Stimulated activated CD8-positive, alpha-beta memory T cell treated with anti-CD3 and anti-CD28 coated beads, Interleukin-4, amount 100 ng/mL, for 24 hours (primary cell): Measurements from ENCODE around the gene POLR3E.
A peak's percentile ranks its signal among the peaks of the same experiment; 100 is the strongest.

ENCODE experiments used
- DNase-seq: peaks from one replicate; pipeline ENCODE4 v3.0.0-alpha.2; 2020; ENCODE audit warnings: low read depth

Gene POLR3E

DNA sequence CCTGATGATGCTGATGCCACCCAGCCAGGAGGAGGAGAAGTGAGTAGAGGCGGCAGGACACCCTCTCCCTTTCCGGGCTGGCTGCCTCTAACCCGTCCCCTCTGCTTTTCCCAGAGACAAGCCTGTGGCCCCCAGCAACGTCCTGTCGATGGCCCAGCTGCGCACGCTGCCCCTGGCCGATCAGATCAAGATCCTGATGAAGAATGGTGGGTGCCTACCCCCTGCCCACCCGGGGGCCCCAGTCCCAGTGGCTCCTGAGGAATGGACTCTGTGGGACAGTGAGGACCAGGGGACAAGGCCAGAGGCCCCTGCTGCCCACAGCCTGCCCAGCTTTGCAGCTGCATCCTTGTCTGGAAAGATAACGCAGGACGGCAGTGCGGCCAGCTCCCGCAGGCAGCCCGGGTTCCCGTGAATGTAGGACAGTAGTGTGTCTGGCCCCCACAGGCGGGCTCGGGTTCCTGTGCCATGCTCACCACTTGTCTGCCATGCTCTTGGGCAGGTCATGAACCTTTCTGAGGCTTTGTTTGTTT is 19.9 kb downstream of the POLR3E start:
- DNase-seq: no peak

DNA sequence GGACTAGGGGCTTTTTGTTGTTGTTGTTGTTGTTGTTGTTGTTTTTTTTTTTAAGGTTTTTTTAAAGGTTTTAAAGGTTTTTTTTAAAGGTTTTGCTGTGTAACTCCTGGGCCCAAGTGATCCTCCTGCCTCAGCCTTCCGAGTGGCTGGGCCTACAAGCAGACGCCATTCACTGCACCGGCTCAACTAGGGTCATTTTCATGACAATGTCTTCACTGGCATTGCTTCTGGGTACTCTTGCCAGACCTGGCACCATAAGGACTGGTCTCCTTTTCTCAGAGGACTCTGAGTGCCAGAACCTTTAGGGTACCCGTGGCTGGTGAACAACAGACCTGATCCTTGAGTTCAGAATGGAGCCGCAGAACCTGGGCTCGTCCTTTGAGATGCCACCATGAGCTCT is 20.4 kb downstream of the POLR3E start:
- no peak for DNase-seq

DNA sequence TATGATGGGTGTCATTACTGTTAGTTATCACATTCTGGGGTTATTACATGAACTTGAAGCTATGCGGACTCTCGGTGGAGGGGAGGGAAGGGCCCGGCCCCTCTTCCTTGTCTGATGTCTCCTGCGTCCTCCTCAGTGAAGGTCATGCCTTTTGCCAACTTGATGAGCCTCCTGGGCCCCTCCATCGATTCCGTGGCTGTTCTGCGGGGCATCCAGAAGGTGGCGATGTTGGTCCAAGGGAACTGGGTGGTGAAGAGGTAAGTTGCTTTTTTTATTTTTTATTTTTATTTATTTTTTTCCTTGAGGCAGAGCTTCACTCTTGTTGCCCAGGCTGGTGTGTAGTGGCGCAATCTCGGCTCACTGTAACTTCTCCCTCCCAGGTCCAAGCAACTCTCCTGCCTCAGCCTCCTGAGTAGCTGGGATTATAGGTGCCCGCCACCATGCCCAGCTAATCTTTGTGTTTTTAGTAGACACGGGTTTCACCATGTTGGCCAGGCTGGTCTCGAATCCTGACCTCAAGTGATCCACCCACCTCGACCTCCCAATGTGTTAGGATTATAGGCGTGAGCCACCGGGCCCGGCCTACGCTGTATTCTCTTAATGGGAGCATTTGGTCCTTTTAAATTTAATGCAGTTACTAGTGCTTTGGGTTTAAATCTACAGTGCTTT is 21.6 kb downstream of the POLR3E start:
- DNase-seq: peak; percentile 20

DNA sequence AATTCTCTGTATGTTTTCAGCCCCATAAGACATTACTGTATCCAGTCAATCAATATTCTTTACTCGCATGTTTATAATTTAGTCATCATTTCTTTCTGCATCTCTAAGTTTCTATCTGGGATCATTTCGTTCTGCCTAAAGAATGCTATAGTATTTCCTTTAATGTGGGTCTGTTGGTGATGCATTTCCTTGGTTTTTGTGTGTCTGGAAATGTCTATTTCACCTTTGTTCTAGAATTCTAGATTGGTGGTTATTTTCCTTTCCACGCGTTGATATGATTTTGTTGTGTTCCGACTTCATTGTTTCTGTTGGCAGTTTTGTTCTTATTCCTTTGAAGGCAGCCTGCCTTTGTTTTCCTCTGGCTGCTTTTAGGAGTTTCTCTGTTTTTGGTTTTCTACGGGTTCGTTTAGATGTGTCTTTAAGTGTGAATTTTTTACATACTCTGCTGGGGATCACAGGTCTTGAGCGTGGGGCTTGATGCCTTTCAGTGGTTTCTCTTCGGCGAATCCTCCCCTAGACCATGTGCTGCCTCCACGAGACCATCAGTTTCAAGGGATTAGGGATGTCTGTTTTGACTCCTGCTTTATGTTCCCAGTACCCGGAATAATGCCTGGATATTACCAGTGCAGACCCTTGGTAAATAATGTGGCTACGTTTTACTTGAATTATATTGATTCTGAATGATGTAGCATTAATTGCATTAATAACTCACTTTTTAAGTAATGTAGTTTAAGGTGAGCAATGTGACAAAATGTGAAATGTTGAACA is 23.5 kb downstream of the POLR3E start:
- DNase-seq: no peak

DNA sequence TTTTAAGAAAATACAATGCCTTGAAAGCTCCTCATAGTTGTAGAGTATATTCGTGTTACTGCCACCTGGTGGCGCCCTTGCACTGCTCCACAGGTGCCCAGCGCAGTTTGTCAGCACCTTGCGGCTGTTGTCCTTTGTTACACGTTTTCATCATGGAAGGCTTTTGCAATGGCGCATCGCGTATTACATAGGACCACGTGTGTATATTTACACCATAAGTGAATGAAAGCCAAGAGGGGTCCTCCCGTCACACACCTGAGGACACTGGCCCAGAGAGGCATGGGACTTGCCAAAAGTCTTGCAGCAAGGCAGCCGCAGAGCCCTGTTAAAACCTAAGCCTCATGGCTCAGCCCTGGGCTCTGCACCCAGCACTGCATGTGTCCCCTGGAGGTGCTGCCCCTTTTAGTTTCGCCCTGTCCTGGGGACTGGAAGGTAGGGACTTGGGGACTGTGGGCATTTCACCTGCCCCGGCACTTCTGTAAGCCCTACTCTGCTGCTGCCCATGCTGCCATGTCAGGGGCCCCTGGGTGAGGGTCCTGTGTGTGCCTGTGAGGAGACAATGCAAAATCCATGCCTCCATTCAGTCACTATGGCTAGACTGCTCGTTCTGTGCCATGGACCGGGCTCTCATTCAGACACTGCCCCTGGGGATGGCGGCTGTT is 24.3 kb downstream of the POLR3E start:
- DNase-seq: peak; percentile 39

DNA sequence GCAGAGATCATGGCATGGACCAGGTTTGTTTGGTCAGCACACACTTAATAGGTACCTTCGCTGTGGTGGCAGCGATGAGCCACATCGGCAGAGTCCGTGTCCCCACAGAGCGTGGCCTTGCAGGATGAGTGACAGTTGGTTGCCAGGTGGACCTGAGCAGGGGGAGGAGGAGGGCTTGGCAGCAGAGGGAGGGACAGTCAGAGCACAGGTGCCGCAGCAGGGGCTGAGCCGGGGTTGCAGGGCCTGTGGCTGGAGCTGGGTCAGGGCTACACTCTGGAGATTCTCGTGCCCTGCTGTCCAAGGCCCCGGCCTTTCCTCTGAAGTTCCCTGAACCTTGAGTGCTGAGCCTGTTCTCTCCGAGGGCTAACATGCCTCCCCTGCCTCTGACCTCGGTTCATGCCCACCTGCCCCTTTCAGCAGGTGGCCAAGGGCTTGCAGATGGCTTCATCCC is 24.8 kb downstream of the POLR3E start:
- DNase-seq: no peak

DNA sequence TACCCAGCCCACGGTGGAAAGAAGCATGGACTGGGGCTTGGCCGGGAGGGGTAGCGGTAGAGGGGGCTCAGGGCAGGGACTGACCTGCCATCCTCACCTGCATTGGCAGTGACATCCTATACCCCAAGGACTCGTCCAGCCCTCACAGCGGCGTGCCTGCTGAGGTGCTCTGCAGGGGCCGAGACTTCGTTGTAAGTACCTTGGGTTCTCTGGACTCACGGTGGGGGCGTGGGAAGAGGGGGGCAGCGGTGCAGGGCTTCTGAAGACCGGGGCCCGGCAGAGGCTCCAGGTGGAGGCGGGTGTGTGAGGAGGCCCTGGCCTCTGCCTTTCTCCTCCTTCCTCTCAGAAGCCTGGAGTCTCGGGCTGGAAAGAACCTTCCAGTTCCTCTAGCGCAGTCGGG is 25.5 kb downstream of the POLR3E start:
- DNase-seq: no peak

DNA sequence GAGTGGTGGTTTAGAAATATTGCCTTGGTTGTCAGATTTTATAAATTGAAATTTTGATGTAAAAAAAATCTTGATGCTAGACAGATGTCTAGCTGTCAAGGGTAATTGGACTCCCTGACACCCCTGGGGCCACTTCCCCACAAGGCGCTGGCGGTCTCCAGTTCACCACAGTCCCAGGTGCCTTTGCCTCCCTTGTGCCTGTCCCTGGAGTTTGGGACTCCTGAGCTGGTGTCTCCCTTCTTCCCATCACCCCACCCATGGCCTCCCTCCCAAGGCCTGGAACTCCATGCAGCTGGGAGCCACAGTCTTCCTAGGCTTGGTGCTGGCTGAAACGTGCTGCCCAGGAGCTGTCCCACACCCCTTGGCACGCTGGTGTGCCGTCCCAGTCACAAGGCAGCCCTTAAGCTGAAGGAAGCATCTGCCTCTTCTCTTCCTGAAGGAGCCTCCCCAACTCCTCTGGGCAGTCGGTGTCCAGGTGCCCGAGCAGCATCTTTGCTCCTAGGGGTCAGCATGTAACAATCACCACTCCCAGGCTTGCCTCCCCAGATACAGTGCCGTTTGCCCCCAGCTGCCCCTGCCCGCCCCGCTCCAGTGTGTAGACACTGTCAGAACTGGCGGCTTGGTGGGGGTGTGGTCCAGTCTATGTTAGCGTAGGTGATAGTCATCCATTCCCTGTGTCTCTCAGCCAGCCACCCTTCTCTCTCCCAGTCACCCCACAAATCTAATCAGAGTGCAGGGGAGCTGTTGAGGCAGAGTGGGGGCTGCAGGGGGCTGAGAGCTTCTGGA is 26.2 kb downstream of the POLR3E start:
- DNase-seq: no peak

DNA sequence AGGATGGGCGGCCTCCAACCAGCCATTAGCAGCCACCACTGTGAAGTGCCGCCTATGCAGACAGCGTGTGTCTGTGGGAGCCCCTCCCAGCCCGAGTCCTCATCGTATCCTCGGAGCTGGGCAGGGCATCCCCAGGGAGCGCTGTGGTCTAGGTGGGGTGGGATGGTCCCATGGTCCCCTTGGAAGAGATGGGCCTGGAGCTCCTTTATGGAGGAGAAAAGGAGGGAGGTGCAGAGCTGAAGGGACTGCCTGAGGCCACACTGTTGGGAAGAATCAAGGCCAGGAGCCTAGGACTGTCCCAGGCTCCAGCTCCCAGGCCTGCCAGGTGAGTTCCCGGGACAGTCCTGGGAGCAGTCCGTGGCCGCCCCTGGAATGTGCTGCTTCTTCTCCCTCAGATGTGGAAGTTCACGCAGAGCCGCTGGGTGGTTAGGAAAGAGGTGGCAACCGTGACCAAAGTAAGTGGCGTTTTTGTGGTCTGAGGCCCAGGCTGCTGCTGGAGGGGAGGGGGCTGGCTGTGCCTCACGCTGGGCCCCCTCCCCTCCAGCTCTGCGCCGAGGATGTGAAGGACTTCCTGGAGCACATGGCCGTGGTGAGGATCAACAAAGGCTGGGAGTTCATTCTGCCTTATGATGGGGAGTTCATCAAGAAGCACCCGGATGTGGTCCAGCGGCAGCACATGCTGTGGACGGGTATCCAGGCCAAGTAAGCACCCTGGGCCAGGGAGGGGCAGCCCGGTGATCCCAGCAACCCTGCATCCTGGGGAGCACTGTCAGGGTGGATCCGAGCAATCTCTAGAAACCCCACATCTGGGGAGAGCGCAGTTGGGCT is 27.0 kb downstream of the POLR3E start:
- DNase-seq: no peak

DNA sequence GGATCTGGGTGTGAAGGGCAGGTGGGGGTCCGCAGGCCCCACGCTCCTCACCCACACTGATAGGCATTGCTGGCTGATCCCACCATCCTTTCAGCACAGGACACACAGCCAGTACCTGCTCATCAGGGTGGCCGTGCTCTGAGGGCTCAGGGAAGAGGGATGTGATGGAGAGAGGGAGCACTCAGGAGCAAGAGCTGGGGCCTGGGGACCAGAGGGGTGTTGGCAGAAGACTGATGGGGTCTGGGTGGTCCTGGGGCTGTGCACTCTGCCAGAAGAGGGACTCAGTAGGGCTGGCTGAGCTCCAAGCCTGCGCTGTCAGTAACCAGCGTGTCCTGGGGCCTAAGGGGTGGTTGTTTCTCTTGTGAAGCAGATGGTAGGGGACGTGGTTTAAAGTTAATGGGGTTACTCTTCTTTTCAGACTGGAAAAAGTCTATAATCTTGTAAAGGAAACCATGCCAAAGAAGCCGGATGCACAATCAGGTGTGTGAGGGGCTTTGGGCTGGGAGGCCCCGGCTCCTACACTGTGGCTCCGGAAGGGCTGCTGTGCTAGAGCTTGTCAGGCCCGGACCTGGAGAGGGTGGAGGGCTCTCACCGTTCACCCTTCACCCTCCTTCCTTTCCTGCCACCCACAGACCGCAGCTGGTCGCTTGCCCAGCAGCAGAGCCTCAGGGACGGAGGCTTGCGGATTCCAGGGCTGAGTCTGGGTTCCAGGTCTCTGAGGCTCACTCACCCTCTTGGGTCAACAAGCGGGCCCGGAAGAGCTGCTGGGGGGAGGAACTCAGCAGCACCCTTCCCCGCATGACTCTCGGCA is 27.8 kb downstream of the POLR3E start:
- DNase-seq: no peak

DNA sequence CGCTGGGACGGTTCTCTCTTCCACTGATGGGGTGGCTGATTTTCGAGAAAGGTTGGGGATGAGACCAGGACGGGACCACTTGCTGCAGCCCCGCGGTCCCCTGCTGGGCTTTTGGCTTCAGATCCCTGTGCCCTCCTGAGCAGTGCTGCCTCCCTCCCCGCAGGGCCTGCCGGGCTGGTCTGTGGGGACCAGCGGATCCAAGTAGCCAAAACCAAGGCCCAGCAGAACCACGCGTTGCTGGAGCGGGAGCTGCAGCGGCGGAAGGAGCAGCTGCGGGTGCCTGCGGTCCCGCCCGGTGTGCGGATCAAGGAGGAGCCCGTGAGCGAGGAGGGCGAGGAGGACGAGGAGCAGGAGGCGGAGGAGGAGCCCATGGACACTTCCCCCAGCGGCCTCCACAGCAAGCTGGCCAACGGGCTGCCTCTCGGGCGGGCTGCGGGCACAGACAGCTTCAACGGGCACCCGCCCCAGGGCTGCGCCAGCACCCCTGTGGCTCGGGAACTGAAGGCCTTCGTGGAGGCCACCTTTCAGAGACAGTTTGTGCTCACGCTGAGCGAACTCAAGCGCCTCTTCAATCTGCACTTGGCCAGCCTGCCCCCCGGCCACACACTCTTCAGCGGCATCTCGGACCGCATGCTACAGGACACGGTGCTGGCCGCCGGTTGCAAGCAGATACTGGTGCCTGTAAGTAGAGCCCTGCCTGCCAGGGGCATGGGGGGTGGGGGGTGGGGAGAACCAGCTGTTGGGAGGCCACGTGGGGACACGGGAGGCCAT is 28.6 kb downstream of the POLR3E start:
- DNase-seq: no peak

DNA sequence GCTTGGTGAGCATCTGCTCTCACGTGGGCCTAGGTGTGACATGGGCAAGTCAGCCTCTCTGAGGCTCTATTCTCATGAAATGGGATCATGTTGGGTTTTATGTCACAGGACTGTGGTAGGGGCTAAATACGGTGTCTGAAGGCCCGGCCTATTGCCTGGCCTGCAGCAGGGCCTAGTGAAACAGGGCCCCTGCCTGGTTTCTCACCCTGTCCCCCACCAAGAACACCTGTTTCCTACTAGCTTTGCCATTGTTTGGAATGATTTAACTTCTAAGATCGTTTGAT is 29.1 kb downstream of the POLR3E start:
- DNase-seq: no peak

DNA sequence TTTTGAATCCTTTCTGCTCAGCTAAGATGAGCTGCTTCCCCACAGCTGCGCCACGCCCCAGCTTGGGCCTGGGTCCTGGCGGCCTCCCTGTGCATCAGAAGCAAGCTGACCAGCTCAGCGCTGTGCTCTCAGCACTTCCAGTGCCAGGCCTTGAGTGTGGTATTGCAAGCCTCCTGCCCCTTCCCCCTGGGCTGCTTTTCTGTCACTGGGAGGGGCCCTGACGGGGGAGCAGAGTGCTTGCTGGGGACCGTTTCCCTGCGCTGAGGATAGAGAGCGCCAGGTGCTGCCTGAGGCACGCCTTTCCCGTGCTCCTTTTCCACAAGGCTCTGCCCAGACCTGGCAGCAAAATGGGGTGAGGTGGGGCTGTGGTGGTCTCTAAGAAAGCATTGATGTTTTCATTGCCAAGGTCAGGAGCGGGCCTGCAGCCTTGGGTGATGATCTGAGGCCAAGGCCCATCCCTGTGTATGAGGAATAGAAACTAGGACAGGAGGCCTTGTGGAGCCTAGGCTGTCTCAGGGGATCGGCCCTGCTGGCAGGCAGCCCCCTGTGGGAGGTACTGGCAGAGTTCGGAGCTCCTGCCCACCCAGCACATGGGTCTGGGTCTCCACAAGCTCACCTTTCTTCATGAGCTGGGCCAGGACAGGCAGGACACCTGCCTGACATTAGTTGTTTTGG is 29.7 kb downstream of the POLR3E start:
- no peak for DNase-seq

DNA sequence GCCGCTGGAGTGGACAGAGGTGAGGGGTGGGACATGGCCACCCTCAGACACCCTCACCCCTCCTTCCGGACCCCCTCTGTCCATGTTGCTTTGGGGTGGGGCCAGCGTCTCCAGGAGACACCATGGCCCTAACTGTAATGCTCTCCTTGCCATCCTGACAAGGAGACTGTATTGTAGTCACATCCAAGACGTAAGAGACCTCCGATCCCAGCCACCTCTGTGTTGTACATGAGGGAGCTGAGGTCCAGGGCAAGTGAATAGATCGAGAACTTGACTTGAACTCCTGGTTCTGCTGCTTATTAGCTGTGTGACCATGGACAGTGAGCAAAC is 30.2 kb downstream of the POLR3E start:
- DNase-seq: no peak

DNA sequence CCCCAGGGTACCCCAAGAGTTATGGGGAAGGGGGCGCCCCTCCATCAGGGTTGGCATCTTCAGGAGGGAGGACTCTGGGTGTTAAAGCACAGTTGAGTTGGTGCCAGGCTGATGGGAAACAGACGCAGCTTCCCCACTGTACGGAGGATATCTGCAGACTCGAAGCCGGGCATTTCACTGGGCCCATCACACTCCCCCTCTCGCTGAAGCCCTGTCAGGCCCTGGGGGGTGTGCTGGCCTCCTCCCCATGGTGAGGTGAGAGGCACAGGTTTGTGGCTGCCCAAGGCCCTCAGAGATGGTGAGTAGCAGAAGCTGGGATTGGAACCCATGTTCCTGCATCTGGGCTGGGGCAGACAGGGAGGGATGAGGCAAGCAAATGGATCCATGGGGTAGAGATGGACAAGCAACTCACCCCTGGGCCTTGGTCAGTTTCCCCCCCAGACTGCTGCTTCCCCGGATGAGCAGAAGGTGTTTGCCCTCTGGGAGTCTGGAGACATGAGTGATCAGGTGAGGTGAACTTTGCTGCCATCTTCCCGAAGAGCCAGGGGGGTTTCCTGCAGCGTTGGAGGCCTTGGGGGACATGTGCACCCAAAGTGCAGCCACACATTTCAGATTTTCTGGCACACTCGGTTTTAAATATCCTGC is 31.0 kb downstream of the POLR3E start:
- DNase-seq: no peak

DNA sequence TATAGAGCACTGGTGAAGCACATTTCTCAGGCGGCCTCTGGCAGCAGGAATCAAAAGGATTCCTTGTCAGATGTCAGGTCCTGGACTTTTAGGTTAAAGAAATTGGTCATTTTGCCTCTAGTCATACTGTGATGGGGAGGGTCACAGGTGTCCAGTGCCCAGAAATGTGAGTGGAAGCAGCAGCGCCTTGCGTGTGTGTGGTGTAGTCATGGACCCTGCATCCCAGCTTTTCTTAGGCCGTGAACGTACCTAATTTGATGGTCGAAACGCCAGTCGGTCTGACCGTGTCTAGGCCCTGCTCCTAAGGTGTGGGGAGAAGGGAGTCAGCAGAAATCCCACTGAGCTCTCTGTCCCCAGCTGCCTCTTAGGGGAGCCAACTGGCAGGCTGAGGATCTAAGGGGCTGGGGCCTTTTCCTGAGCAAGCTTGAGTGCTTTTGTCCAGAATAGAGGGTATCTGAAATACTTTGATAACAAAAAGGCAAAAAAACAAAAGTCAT is 32.0 kb downstream of the POLR3E start:
- DNase-seq: no peak

DNA sequence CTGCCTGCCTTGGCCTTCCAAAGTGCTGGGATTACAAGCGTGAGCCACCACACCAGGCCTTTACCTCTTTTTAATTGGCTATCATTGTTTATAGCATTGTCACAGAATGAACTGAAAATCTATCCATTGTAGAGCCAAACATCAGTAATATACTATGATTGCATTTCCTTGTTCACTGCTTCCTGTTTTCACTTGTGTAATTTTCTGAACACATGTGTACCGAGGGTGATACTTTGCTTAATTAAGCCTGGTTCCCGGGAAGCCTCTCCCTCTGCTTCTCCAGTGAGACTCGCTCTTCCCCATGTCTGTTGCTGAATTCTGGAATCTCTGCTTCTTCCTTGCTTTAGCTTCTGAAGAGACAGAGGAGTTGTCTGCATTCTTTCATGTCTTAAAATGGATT is 33.1 kb downstream of the POLR3E start:
- DNase-seq: no peak

DNA sequence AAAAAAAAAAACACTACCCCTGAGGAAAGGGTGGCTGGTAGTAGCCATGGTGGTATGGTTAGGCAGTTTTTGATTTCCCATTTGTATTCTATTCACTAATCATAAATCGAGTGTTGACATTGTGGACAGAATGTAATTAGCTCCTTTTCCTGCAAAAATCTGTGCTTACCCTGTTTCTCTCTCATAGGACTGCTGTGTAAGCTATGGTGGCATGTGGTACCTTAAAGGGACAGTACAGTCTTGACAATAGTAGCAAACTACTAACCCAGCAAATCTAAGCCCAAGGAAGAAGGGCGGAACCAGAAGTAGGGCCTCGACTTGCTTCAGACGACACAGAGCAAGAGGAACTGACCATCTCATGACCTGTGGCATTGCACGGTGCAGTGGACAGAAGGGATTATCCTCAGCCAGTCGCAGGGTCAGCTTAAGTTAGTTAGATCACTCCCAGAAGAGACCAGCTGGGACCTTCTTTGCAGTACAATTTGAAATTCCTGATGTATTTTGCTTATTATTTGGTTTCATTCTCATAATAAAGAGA is 36.3 kb downstream of the POLR3E start:
- no peak for DNase-seq
